ENCODE measurements around the gene CERS3. TPM values are rescaled to one million over a fixed set of nuclear protein-coding genes. Genes with fewer than 3 reads are reported as not detected.

CERS3 gene
- total and polyA plus RNA-seq, 10 of the 15 experiments (the other 5 are each of a cell fraction or from before 2014, with no cell fraction given), result not detected

- TF ChIP-seq TCF3 (IDR thresholded peaks at IDR 0.05; ENCODE audit: borderline replicate concordance, insufficient read depth, low read depth, low read length) (no peak), NR2C2 (IDR thresholded peaks at IDR 0.05; ENCODE audit: borderline replicate concordance, control insufficient read depth, insufficient read length, low read depth) (no peak), BACH1 (IDR thresholded peaks at IDR 0.05; ENCODE audit: borderline replicate concordance) (no peak), ZNF217 (IDR thresholded peaks at IDR 0.05) (no peak), RBBP5 (conservative IDR thresholded peaks at IDR 0.05) (no peak), WRNIP1 (IDR thresholded peaks at IDR 0.05; ENCODE audit: borderline replicate concordance, low read depth, low read length) (no peak), SMAD5 (IDR thresholded peaks at IDR 0.05; ENCODE audit: low read depth) (no peak), BHLHE40 (IDR thresholded peaks at IDR 0.05; ENCODE audit: borderline replicate concordance in 1 of 2, low read depth in 2 of 2, low read length in 1 of 2) (no peak)
- ChIA-PET POLR2A (no interaction called here), CTCF (no interaction called here), SMC1A (ENCODE audit: uncharacterized antibody, unreplicated experiment) (interaction anchor here (1.1 kb wide), 1 partner anchor 11 kb away, joined by 3 read pairs; no protein-coding TSS in a partner anchor), RAD21 (ENCODE audit: unreplicated experiment) (no interaction called here)
- BruUV-seq (replicated peaks), result no TSS peak
- Histone ChIP-seq H2AFZ (ENCODE audit: control insufficient read depth, low read depth, low read length) (no peak overlapping the region), H4K20me1 (ENCODE audit: control insufficient read depth, insufficient read depth) (no peaks in the 10 kb centered on the region), H3K79me2 (ENCODE audit: control insufficient read depth, insufficient read depth, low read length) (no peaks in the 10 kb centered on the region), H3K27me3 (replicated peaks in 1 of 2; ENCODE audit: control insufficient read depth in 2 of 2, insufficient read depth in 2 of 2, low read length in 1 of 2) (no peaks in the 10 kb centered on the region), H3K36me3 (ENCODE audit: control insufficient read depth in 2 of 2, insufficient read depth in 2 of 2, low read length in 1 of 2) (no peaks in the 10 kb centered on the region), H3K4me1 (ENCODE audit: control insufficient read depth, insufficient read depth, low read length) (peaks cover 8% of the 10 kb centered on the region), H3K4me3 (no peak overlapping the region), H3K9ac (ENCODE audit: control insufficient read depth, insufficient read depth, low read length) (no peak overlapping the region), H3K4me2 (ENCODE audit: control insufficient read depth, insufficient read depth) (no peak overlapping the region), H3K27ac (ENCODE audit: control insufficient read depth, insufficient read depth) (no peak overlapping the region), H3K9me3 (replicated peaks; ENCODE audit: control insufficient read depth, insufficient read depth, low read length) (no peaks in the 10 kb centered on the region; the same call in 2 of the 3 replicates)
- in situ Hi-C loops (cut with MboI), result no loop called here
- DNase-seq (ENCODE audit: low read depth, low spot score) (no peak), FAIRE-seq (no peak), ATAC-seq (no peak)
- WGBS (ENCODE audit: insufficient coverage, insufficient replicate concordance, low lambda C conversion rate, missing lambda C conversion rate), result 36% methylated on average over 4 of the region's 4 CpGs
- intact Hi-C loops (cut with micrococcal nuclease; ENCODE audit: unreplicated experiment), result no loop called here
Observed at GRCh38 chr15:100466073-100466472, 62.7 kb downstream of the CERS3 start.

GRCh38 chr15:100464888-100465287 lies 63.9 kb downstream of the CERS3 start:
- Histone ChIP-seq H3K4me3 (no peak overlapping the region), H4K20me1 (ENCODE audit: control insufficient read depth, insufficient read depth) (no peaks in the 10 kb centered on the region), H3K9me3 (replicated peaks; ENCODE audit: control insufficient read depth, insufficient read depth, low read length) (no peaks in the 10 kb centered on the region; the same call in 2 of the 3 replicates), H3K4me2 (ENCODE audit: control insufficient read depth, insufficient read depth) (0 out of 2 replicates have a peak overlapping the region, but pooled peaks have one; percentile 8), H3K9ac (ENCODE audit: control insufficient read depth, insufficient read depth, low read length) (no peak overlapping the region), H2AFZ (ENCODE audit: control insufficient read depth, low read depth, low read length) (no peak overlapping the region; the same call in 1 of the 2 replicates), H3K36me3 (ENCODE audit: control insufficient read depth in 2 of 2, insufficient read depth in 2 of 2, low read length in 1 of 2) (no peaks in the 10 kb centered on the region), H3K27me3 (replicated peaks in 1 of 2; ENCODE audit: control insufficient read depth in 2 of 2, insufficient read depth in 2 of 2, low read length in 1 of 2) (no peaks in the 10 kb centered on the region), H3K79me2 (ENCODE audit: control insufficient read depth, insufficient read depth, low read length) (no peaks in the 10 kb centered on the region), H3K27ac (ENCODE audit: control insufficient read depth, insufficient read depth) (no peak overlapping the region), H3K4me1 (ENCODE audit: control insufficient read depth, insufficient read depth, low read length) (peaks cover 8% of the 10 kb centered on the region)
- ATAC-seq, result no peak
- DNase-seq (ENCODE audit: low read depth, low spot score), result no peak
- intact Hi-C loops (cut with micrococcal nuclease; ENCODE audit: unreplicated experiment), result no loop called here
- in situ Hi-C loops (cut with MboI), result no loop called here
- CTCF ChIA-PET, result no interaction called here
- RAD21 ChIA-PET (ENCODE audit: unreplicated experiment), result no interaction called here
- POLR2A ChIA-PET, result no interaction called here
- SMC1A ChIA-PET (ENCODE audit: uncharacterized antibody, unreplicated experiment), result interaction anchor here (1.1 kb wide), 1 partner anchor 12 kb away, joined by 3 read pairs; no protein-coding TSS in a partner anchor
- no TSS peak for BruUV-seq (replicated peaks)
- 1% methylated on average over 5 of the region's 5 CpGs for WGBS (ENCODE audit: insufficient coverage, insufficient replicate concordance, low lambda C conversion rate, missing lambda C conversion rate)
- no peak for FAIRE-seq
- TF ChIP-seq CHD1 (IDR thresholded peaks at IDR 0.05; ENCODE audit: low read depth, low read length) (no peak), EZH2 (IDR thresholded peaks at IDR 0.05; ENCODE audit: borderline replicate concordance, control insufficient read depth, low read depth, low read length) (no peak)
